ENCODE measurements around the gene CCRL2. TPM values are rescaled to one million over a fixed set of nuclear protein-coding genes. Genes with fewer than 3 reads are reported as not detected.
A peak's percentile ranks its signal among the peaks of the same experiment; 100 is the strongest.

Gene CCRL2
- total RNA-seq, 1 experiment from 2014 or later = 1.2 TPM

DNA sequence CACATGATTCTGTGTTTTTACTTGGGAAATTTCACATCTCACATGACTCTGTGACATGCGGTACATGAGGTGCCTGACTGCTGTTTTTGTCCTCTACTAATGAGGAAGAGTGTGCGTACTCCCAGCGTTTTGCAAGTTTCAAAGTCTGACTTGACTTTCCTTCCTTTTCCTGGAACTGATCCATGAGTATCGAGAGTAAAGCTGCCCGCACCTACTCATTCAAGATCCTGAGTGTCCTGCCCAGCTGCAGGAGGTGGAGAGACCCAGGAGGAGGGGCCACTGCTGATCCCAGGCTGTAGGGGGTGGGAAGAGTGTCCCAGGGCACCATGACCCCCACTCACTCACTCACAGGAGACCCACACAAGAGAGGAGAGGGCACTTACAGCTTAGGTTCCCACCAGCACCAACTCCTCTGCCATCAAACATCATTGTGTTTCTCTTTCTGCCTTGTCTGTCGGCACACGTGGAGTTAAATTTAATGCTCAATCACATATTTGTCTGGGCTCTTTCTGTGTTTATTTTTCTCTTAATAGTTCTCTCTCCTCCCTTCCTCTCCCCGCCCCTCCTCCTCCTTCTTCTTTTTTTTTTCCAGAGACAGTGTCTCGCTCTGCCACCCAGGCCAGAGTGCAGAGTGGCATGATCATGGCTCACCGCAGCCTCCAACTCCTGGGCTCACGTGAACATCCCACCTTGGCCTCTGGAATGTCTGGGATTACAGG, 1.6 kb upstream of the CCRL2 start:
- Histone ChIP-seq H3K9me2 (ENCODE audit: insufficient read depth) (no peaks in the 10 kb centered on the region), H3K79me2 (ENCODE audit: low read depth) (peaks cover 73% of the 10 kb centered on the region), H4K20me1 (ENCODE audit: insufficient read depth) (no peaks in the 10 kb centered on the region), H3K27me3 (ENCODE audit: insufficient read depth, low read depth) (no peaks in the 10 kb centered on the region), H3K9me3 (ENCODE audit: insufficient read depth, low read depth) (0 out of 2 replicates have a peak, but pooled peaks cover 3% of the 10 kb centered on the region), H3K27ac (peak overlapping the region; percentile 86), H3F3A (ENCODE audit: insufficient read depth, low read depth) (peaks cover 33% of the 10 kb centered on the region), H3K4me2 (peak overlapping the region; percentile 88), H3K4me3 (peak overlapping the region; percentile 58; the same call in 1 of the 2 replicates), H2AFZ (no peak overlapping the region), H3K36me3 (ENCODE audit: low read depth) (peaks cover 8% of the 10 kb centered on the region), H3K4me1 (replicated peaks; ENCODE audit: insufficient read depth) (peaks cover 57% of the 10 kb centered on the region)
- TF ChIP-seq, protein P1, sequence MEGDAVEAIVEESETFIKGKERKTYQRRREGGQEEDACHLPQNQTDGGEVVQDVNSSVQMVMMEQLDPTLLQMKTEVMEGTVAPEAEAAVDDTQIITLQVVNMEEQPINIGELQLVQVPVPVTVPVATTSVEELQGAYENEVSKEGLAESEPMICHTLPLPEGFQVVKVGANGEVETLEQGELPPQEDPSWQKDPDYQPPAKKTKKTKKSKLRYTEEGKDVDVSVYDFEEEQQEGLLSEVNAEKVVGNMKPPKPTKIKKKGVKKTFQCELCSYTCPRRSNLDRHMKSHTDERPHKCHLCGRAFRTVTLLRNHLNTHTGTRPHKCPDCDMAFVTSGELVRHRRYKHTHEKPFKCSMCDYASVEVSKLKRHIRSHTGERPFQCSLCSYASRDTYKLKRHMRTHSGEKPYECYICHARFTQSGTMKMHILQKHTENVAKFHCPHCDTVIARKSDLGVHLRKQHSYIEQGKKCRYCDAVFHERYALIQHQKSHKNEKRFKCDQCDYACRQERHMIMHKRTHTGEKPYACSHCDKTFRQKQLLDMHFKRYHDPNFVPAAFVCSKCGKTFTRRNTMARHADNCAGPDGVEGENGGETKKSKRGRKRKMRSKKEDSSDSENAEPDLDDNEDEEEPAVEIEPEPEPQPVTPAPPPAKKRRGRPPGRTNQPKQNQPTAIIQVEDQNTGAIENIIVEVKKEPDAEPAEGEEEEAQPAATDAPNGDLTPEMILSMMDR (conservative IDR thresholded peaks at IDR 0.05) = no peak
- TF ChIP-seq EZH2 (IDR thresholded peaks at IDR 0.05; ENCODE audit: low read depth) = no peak
- ChIA-PET POLR2A (ENCODE audit: unreplicated experiment) (no interaction called here), CTCF (interaction anchor here (0.6 kb wide), 1 partner anchor 32 kb away, joined by 3 read pairs; no protein-coding TSS in a partner anchor)
- intact Hi-C loops (cut with micrococcal nuclease; ENCODE audit: unreplicated experiment) = no loop called here
- BruUV-seq (replicated peaks) = no TSS peak
- no peak for DNase-seq

DNA sequence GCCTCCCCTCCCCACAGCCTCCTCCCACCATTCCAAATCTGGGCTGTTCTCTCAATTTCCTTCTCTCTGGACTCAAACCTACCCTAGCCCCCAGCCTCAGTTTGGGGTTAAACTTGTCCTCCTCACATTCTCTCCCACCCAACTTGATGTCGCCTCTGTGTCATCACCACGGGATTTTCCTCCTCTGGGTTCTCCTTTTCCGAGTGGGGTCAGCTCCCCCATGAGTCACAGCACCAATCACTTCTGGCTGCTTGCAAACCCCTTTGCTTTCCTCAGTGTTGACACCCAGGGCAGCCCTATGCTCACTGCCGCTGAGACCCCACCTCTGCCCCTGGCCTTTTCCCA, 644 bp upstream of the CCRL2 start:
- TF ChIP-seq, protein P1 (conservative IDR thresholded peaks at IDR 0.05) = no peak
- no peak for TF ChIP-seq EZH2 (IDR thresholded peaks at IDR 0.05; ENCODE audit: low read depth)
- peaks cover 68% of the 10 kb centered on the region for H3K79me2 ChIP-seq (ENCODE audit: low read depth)
- 0 out of 2 replicates have a peak, but pooled peaks cover 3% of the 10 kb centered on the region for H3K9me3 ChIP-seq (ENCODE audit: insufficient read depth, low read depth)
- intact Hi-C loops (cut with micrococcal nuclease; ENCODE audit: unreplicated experiment) = no loop called here
- H2AFZ ChIP-seq = 0 out of 2 replicates have a peak overlapping the region, but pooled peaks have one; percentile 80
- DNase-seq = no peak
- H3K4me3 ChIP-seq = peak overlapping the region; percentile 58
- CTCF ChIA-PET = no interaction called here
- no peaks in the 10 kb centered on the region for H3K9me2 ChIP-seq (ENCODE audit: insufficient read depth)
- POLR2A ChIA-PET (ENCODE audit: unreplicated experiment) = no interaction called here
- no peaks in the 10 kb centered on the region for H3K27me3 ChIP-seq (ENCODE audit: insufficient read depth, low read depth)
- no peaks in the 10 kb centered on the region for H4K20me1 ChIP-seq (ENCODE audit: insufficient read depth)
- peak overlapping the region; percentile 86 for H3K27ac ChIP-seq
- H3K4me1 ChIP-seq (replicated peaks; ENCODE audit: insufficient read depth) = peaks cover 61% of the 10 kb centered on the region
- H3K4me2 ChIP-seq = peak overlapping the region; percentile 88
- peaks cover 8% of the 10 kb centered on the region for H3K36me3 ChIP-seq (ENCODE audit: low read depth)
- no TSS peak for BruUV-seq (replicated peaks)
- H3F3A ChIP-seq (ENCODE audit: insufficient read depth, low read depth) = peaks cover 41% of the 10 kb centered on the region

DNA sequence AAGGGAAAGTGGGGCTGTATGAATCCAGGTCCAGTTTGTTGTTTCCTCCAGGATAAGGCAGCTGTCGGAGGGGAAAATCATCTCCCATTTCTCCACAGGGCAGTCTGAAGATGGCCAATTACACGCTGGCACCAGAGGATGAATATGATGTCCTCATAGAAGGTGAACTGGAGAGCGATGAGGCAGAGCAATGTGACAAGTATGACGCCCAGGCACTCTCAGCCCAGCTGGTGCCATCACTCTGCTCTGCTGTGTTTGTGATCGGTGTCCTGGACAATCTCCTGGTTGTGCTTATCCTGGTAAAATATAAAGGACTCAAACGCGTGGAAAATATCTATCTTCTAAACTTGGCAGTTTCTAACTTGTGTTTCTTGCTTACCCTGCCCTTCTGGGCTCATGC, 911 bp downstream of the CCRL2 start:
- peak overlapping the region; percentile 86 for H3K27ac ChIP-seq
- peak overlapping the region; percentile 88 for H3K4me2 ChIP-seq
- peaks cover 60% of the 10 kb centered on the region for H3K79me2 ChIP-seq (ENCODE audit: low read depth)
- H3K9me3 ChIP-seq (ENCODE audit: insufficient read depth, low read depth) = 0 out of 2 replicates have a peak, but pooled peaks cover 3% of the 10 kb centered on the region
- H3K9me2 ChIP-seq (ENCODE audit: insufficient read depth) = no peaks in the 10 kb centered on the region
- H2AFZ ChIP-seq = no peak overlapping the region; the same call in 1 of the 2 replicates
- ChIA-PET CTCF (no interaction called here), POLR2A (ENCODE audit: unreplicated experiment) (no interaction called here)
- peaks cover 8% of the 10 kb centered on the region for H3K36me3 ChIP-seq (ENCODE audit: low read depth)
- intact Hi-C loops (cut with micrococcal nuclease; ENCODE audit: unreplicated experiment) = no loop called here
- no peak for DNase-seq
- H3K4me1 ChIP-seq (replicated peaks; ENCODE audit: insufficient read depth) = peaks cover 77% of the 10 kb centered on the region
- TF ChIP-seq, protein P1 (conservative IDR thresholded peaks at IDR 0.05) = no peak
- no peak for TF ChIP-seq EZH2 (IDR thresholded peaks at IDR 0.05; ENCODE audit: low read depth)
- H3F3A ChIP-seq (ENCODE audit: insufficient read depth, low read depth) = peaks cover 42% of the 10 kb centered on the region
- BruUV-seq (replicated peaks) = no TSS peak
- H3K4me3 ChIP-seq = peak overlapping the region; percentile 58
- H3K27me3 ChIP-seq (ENCODE audit: insufficient read depth, low read depth) = no peaks in the 10 kb centered on the region
- no peaks in the 10 kb centered on the region for H4K20me1 ChIP-seq (ENCODE audit: insufficient read depth)
